SK-N-SH treated with all-trans-retinoic acid at 6 μM for 48 hours (cell line): ENCODE data around the gene STRBP.

Experiments
- BACH2 ChIP-seq: fragments of 250-450 bp; sonication (Bioruptor Pico); IDR thresholded peaks from 2 replicates; pipeline ENCODE4 v1.9.0; 2021; ENCODE audit warnings: mild to moderate bottlenecking, borderline replicate concordance
- CSDC2 ChIP-seq: fragments of 250-450 bp; sonication (Bioruptor Pico); IDR thresholded peaks from 2 replicates; pipeline ENCODE4 v1.5.0; 2020; ENCODE audit warnings: mild to moderate bottlenecking, moderate library complexity
- OSR1 ChIP-seq: fragments of 250-450 bp; sonication (Bioruptor Pico); IDR thresholded peaks from 2 replicates; pipeline ENCODE4 v1.8.0; 2022; ENCODE audit warnings: moderate library complexity, mild to moderate bottlenecking, inconsistent platforms
- PPARA ChIP-seq: fragments of 250-450 bp; sonication (Bioruptor Pico); IDR thresholded peaks from 2 replicates; pipeline ENCODE4 v1.5.0; 2020; ENCODE audit warnings: mild to moderate bottlenecking, borderline replicate concordance
- RARB ChIP-seq: fragments of 250-450 bp; sonication (Bioruptor Pico); IDR thresholded peaks from 2 replicates; pipeline ENCODE4 v1.8.0; 2021; ENCODE audit warnings: mild to moderate bottlenecking, moderate library complexity
- TCF4 ChIP-seq: fragments of 250-450 bp; sonication (Bioruptor Pico); IDR thresholded peaks from 2 replicates; pipeline ENCODE4 v1.8.0; 2021; ENCODE audit warnings: mild to moderate bottlenecking, moderate library complexity, borderline replicate concordance
- TOX ChIP-seq: fragments of 250-450 bp; sonication (Bioruptor Pico); IDR thresholded peaks from 2 replicates; pipeline ENCODE4 v1.8.0; 2021; ENCODE audit warnings: mild to moderate bottlenecking, moderate library complexity, borderline replicate concordance
- ZC3H10 ChIP-seq: fragments of 250-450 bp; sonication (Bioruptor Pico); IDR thresholded peaks from 2 replicates; pipeline ENCODE4 v1.5.1; 2021; ENCODE audit warnings: mild to moderate bottlenecking, moderate library complexity
- ZFP3 ChIP-seq: fragments of 250-450 bp; sonication (Bioruptor Pico); IDR thresholded peaks from 2 replicates; pipeline ENCODE4 v1.5.0; 2020; ENCODE audit warnings: mild to moderate bottlenecking, moderate library complexity
- ZNF70 ChIP-seq: fragments of 450-650 bp; formaldehyde crosslinking; IDR thresholded peaks from 2 replicates; pipeline ENCODE4 v1.5.0; 2020; ENCODE audit warnings: mild to moderate bottlenecking, moderate library complexity
- TF ChIP-seq, protein P1 (sequence below): fragments of 250-450 bp; sonication (Bioruptor Pico); IDR thresholded peaks from 2 replicates; pipeline ENCODE4 v1.8.0; 2020; ENCODE audit warnings: mild to moderate bottlenecking, moderate library complexity, borderline replicate concordance
- TF ChIP-seq, protein P2 (sequence below): fragments of 250-450 bp; sonication (Bioruptor Pico); IDR thresholded peaks from 2 replicates; pipeline ENCODE4 v1.8.0; 2021; ENCODE audit warnings: low read depth, mild to moderate bottlenecking, moderate library complexity, borderline replicate concordance
- TF ChIP-seq, protein P3 (sequence below): fragments of 250-450 bp; sonication (Bioruptor Pico); IDR thresholded peaks from 2 replicates; pipeline ENCODE4 v1.5.1; 2020; ENCODE audit warnings: low read depth, mild to moderate bottlenecking, moderate library complexity

DNA sequence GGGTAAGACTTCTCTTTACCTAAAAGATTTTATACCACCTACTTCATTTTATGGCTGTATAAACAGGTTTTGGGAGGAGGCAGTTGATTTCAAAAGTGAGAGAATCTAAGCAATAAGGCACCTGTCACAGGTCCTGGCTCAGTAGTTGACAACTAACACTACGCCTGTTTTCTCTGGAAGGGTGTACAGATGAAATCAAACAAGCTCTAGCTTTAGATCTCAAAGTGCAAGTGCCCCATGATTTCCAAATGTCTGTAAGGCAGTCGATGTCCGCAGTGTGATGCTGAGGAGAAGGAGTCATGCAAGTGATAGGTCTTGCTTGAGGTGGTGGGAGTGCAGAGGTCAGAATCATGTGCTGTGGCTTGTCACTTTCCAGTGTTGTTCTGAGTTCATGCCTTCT lies 168.8 kb downstream of the STRBP start:
- no peak for TF ChIP-seq PPARA
- no peak for TF ChIP-seq ZNF70 (CRISPR knock-in tag)
- TF ChIP-seq, protein P1, sequence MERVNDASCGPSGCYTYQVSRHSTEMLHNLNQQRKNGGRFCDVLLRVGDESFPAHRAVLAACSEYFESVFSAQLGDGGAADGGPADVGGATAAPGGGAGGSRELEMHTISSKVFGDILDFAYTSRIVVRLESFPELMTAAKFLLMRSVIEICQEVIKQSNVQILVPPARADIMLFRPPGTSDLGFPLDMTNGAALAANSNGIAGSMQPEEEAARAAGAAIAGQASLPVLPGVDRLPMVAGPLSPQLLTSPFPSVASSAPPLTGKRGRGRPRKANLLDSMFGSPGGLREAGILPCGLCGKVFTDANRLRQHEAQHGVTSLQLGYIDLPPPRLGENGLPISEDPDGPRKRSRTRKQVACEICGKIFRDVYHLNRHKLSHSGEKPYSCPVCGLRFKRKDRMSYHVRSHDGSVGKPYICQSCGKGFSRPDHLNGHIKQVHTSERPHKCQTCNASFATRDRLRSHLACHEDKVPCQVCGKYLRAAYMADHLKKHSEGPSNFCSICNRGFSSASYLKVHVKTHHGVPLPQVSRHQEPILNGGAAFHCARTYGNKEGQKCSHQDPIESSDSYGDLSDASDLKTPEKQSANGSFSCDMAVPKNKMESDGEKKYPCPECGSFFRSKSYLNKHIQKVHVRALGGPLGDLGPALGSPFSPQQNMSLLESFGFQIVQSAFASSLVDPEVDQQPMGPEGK (CRISPR knock-in tag): no peak
- no peak for TF ChIP-seq ZC3H10 (CRISPR knock-in tag)
- TF ChIP-seq TCF4 (CRISPR knock-in tag): no peak
- no peak for TF ChIP-seq TOX (CRISPR knock-in tag)
- no peak for TF ChIP-seq CSDC2
- TF ChIP-seq, protein P2, sequence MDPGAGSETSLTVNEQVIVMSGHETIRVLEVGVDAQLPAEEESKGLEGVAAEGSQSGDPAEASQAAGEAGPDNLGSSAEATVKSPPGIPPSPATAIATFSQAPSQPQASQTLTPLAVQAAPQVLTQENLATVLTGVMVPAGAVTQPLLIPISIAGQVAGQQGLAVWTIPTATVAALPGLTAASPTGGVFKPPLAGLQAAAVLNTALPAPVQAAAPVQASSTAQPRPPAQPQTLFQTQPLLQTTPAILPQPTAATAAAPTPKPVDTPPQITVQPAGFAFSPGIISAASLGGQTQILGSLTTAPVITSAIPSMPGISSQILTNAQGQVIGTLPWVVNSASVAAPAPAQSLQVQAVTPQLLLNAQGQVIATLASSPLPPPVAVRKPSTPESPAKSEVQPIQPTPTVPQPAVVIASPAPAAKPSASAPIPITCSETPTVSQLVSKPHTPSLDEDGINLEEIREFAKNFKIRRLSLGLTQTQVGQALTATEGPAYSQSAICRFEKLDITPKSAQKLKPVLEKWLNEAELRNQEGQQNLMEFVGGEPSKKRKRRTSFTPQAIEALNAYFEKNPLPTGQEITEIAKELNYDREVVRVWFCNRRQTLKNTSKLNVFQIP (CRISPR knock-in tag): no peak
- no peak for TF ChIP-seq ZFP3
- no peak for TF ChIP-seq OSR1 (CRISPR knock-in tag)
- no peak for TF ChIP-seq RARB (CRISPR knock-in tag)
- TF ChIP-seq BACH2 (CRISPR knock-in tag): no peak
- TF ChIP-seq, protein P3, sequence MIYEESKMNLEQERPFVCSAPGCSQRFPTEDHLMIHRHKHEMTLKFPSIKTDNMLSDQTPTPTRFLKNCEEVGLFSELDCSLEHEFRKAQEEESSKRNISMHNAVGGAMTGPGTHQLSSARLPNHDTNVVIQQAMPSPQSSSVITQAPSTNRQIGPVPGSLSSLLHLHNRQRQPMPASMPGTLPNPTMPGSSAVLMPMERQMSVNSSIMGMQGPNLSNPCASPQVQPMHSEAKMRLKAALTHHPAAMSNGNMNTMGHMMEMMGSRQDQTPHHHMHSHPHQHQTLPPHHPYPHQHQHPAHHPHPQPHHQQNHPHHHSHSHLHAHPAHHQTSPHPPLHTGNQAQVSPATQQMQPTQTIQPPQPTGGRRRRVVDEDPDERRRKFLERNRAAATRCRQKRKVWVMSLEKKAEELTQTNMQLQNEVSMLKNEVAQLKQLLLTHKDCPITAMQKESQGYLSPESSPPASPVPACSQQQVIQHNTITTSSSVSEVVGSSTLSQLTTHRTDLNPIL: no peak
